DND-41 (cell line): Measurements from ENCODE around the gene VAPB.

Experiments used
- EZH2 ChIP-seq: IDR thresholded peaks from 3 replicates; pipeline ENCODE4 v1.6.1; 2012; ENCODE audit warnings: borderline replicate concordance, low read depth, mild to moderate bottlenecking, moderate library complexity, low read length, inconsistent platforms; ENCODE audit not compliant: severe bottlenecking
- TF ChIP-seq, protein P1 (sequence below): IDR thresholded peaks from 2 replicates; pipeline ENCODE4 v1.5.1; 2012; ENCODE audit warnings: borderline replicate concordance, low read length, moderate library complexity, mild to moderate bottlenecking; ENCODE audit not compliant: poor library complexity, severe bottlenecking; ENCODE audit errors: extremely low read depth

GRCh38 chr20:58478141-58478805, 89.2 kb downstream of the VAPB start:
- TF ChIP-seq, protein P1, sequence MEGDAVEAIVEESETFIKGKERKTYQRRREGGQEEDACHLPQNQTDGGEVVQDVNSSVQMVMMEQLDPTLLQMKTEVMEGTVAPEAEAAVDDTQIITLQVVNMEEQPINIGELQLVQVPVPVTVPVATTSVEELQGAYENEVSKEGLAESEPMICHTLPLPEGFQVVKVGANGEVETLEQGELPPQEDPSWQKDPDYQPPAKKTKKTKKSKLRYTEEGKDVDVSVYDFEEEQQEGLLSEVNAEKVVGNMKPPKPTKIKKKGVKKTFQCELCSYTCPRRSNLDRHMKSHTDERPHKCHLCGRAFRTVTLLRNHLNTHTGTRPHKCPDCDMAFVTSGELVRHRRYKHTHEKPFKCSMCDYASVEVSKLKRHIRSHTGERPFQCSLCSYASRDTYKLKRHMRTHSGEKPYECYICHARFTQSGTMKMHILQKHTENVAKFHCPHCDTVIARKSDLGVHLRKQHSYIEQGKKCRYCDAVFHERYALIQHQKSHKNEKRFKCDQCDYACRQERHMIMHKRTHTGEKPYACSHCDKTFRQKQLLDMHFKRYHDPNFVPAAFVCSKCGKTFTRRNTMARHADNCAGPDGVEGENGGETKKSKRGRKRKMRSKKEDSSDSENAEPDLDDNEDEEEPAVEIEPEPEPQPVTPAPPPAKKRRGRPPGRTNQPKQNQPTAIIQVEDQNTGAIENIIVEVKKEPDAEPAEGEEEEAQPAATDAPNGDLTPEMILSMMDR, result no peak
- TF ChIP-seq EZH2, result no peak
